HEK293 (cell line): ENCODE data around the gene IGSF9B.

Experiments
- CTCF ChIA-PET: fragments of 350-600 bp; formaldehyde crosslinking; extraction: SDS; loops from one replicate; lab custom pipeline; 2021; ENCODE audit warnings: antibody characterized with exemption; lab: Yijun Ruan, JAX
- POLR2A ChIA-PET: fragments of 300-600 bp; formaldehyde crosslinking; extraction: SDS; loops from one replicate; lab custom pipeline; 2020; ENCODE audit warnings: antibody characterized with exemption, inconsistent platforms; lab: Yijun Ruan, JAX
- H3K27ac ChIP-seq: fragments of 200-500 bp; sonication (Bioruptor generic); 2 replicates; pipeline ENCODE4 v1.5.1; 2014; ENCODE audit warnings: low read depth, low read length, control low read depth, inconsistent platforms; ENCODE audit errors: extremely low read depth
- H3K36me3 ChIP-seq, 2 experiments: fragments of 200-500 bp in 1 of 2; sonication (Bioruptor generic) in 1 of 2; 1 replicate in 1 of 2; 2 replicates in 1 of 2; pipeline ENCODE4 v1.5.1; 2014 to 2017; ENCODE audit warnings: inconsistent platforms in 2 of 2, low read length in 2 of 2; ENCODE audit not compliant: control insufficient read depth in 2 of 2, insufficient read depth in 1 of 2
- H3K4me1 ChIP-seq: fragments of 200-500 bp; sonication (Bioruptor generic); 2 replicates; pipeline ENCODE4 v1.5.1; 2014; ENCODE audit warnings: mild to moderate bottlenecking, low read length, inconsistent platforms; ENCODE audit not compliant: control insufficient read depth, insufficient read depth
- H3K4me3 ChIP-seq: 2 replicates; pipeline ENCODE4 v1.5.1; 2011; ENCODE audit warnings: low read depth, mild to moderate bottlenecking, control low read depth, low read length, moderate library complexity
- H3K9me3 ChIP-seq: fragments of 200-500 bp; sonication (Bioruptor generic); 2 replicates; pipeline ENCODE4 v1.5.1; 2014; ENCODE audit warnings: low read depth, low read length, inconsistent platforms; ENCODE audit not compliant: control insufficient read depth, insufficient read depth
- BCL6B ChIP-seq: fragments of 450-650 bp; formaldehyde crosslinking; IDR thresholded peaks from 2 replicates; pipeline ENCODE4 v1.5.1; 2017; ENCODE audit warnings: missing biosample characterization, missing genetic modification characterization
- EGR2 ChIP-seq: fragments of 450-650 bp; formaldehyde crosslinking; IDR thresholded peaks from 2 replicates; pipeline ENCODE4 v1.5.1; 2016; ENCODE audit warnings: low read depth, missing biosample characterization, missing genetic modification characterization
- ELK4 ChIP-seq: IDR thresholded peaks from 2 replicates; pipeline ENCODE4 v1.6.1; 2011; ENCODE audit warnings: mild to moderate bottlenecking, low read depth, low read length, borderline replicate concordance
- KLF9 ChIP-seq: fragments of 450-650 bp; formaldehyde crosslinking; IDR thresholded peaks from 2 replicates; pipeline ENCODE4 v1.5.1; 2016; ENCODE audit warnings: missing biosample characterization, missing genetic modification characterization, low read depth
- OVOL3 ChIP-seq: fragments of 450-650 bp; formaldehyde crosslinking; IDR thresholded peaks from 2 replicates; pipeline ENCODE4 v1.5.1; 2016; ENCODE audit warnings: missing biosample characterization, missing genetic modification characterization
- PRDM10 ChIP-seq: fragments of 450-650 bp; formaldehyde crosslinking; IDR thresholded peaks from 2 replicates; pipeline ENCODE4 v1.5.1; 2016; ENCODE audit warnings: missing biosample characterization, missing genetic modification characterization
- SETDB1 ChIP-seq: IDR thresholded peaks from one replicate; pipeline ENCODE4 v1.6.1; 2017; ENCODE audit warnings: mild to moderate bottlenecking, low read length, moderate library complexity, mixed read lengths; ENCODE audit not compliant: insufficient read length
- SP3 ChIP-seq: fragments of 450-650 bp; formaldehyde crosslinking; IDR thresholded peaks from 2 replicates; pipeline ENCODE4 v1.5.1; 2016; ENCODE audit warnings: missing biosample characterization, missing genetic modification characterization
- ZBTB17 ChIP-seq: fragments of 450-650 bp; formaldehyde crosslinking; IDR thresholded peaks from 2 replicates; pipeline ENCODE4 v1.5.1; 2016; ENCODE audit warnings: missing biosample characterization, missing genetic modification characterization
- ZEB2 ChIP-seq: fragments of 450-650 bp; formaldehyde crosslinking; IDR thresholded peaks from 2 replicates; pipeline ENCODE4 v1.5.1; 2016; ENCODE audit warnings: missing biosample characterization, missing genetic modification characterization
- ZNF169 ChIP-seq: fragments of 450-650 bp; formaldehyde crosslinking; IDR thresholded peaks from 2 replicates; pipeline ENCODE4 v1.5.1; 2016; ENCODE audit warnings: missing biosample characterization, missing genetic modification characterization
- ZNF335 ChIP-seq: fragments of 450-650 bp; formaldehyde crosslinking; conservative IDR thresholded peaks from 2 replicates; pipeline ENCODE4 v1.5.1; 2016; ENCODE audit warnings: missing biosample characterization, missing genetic modification characterization
- ZNF391 ChIP-seq: fragments of 450-650 bp; formaldehyde crosslinking; IDR thresholded peaks from 2 replicates; pipeline ENCODE4 v1.5.1; 2016; ENCODE audit warnings: low read depth, missing biosample characterization, missing genetic modification characterization, borderline replicate concordance
- ZNF561 ChIP-seq: fragments of 450-650 bp; IDR thresholded peaks from 2 replicates; pipeline ENCODE4 v1.5.1; 2018; ENCODE audit warnings: missing biosample characterization, missing genetic modification characterization, borderline replicate concordance
- ZNF664 ChIP-seq: fragments of 450-650 bp; formaldehyde crosslinking; IDR thresholded peaks from 2 replicates; pipeline ENCODE4 v1.5.1; 2016; ENCODE audit warnings: missing biosample characterization, missing genetic modification characterization
- ZNF670 ChIP-seq: fragments of 450-650 bp; formaldehyde crosslinking; IDR thresholded peaks from 2 replicates; pipeline ENCODE4 v1.5.1; 2016; ENCODE audit warnings: missing biosample characterization, missing genetic modification characterization, low read depth
- ZNF707 ChIP-seq: fragments of 450-650 bp; formaldehyde crosslinking; IDR thresholded peaks from 2 replicates; pipeline ENCODE4 v1.5.1; 2016; ENCODE audit warnings: missing biosample characterization, missing genetic modification characterization
- ZSCAN18 ChIP-seq: fragments of 450-650 bp; formaldehyde crosslinking; IDR thresholded peaks from 2 replicates; pipeline ENCODE4 v1.5.1; 2016; ENCODE audit warnings: missing biosample characterization, missing genetic modification characterization
- ZSCAN4 ChIP-seq: fragments of 450-650 bp; formaldehyde crosslinking; IDR thresholded peaks from 2 replicates; pipeline ENCODE4 v1.5.1; 2017; ENCODE audit warnings: missing biosample characterization, missing genetic modification characterization
- ZXDB ChIP-seq: fragments of 450-650 bp; formaldehyde crosslinking; IDR thresholded peaks from 2 replicates; pipeline ENCODE4 v1.5.1; 2016; ENCODE audit warnings: missing biosample characterization, missing genetic modification characterization

IGSF9B gene

GRCh38 chr11:133956650-133957633 lies at the start of gene IGSF9B (continued):
- TF ChIP-seq EGR2 (tag by site-specific recombination) (0 out of 2 replicates have a peak, but pooled peaks have one; percentile 16), ZNF707 (no peak), KLF9 (tag by site-specific recombination) (peak; percentile 51), ZNF664 (tag by site-specific recombination) (no peak), SP3 (tag by site-specific recombination) (peak; percentile 65), ZNF169 (no peak), ZXDB (tag by site-specific recombination) (0 out of 2 replicates have a peak, but pooled peaks have one; percentile 35), ZNF391 (tag by site-specific recombination) (no peak), ZBTB17 (tag by site-specific recombination) (peak; percentile 74), ELK4 (peak; percentile 45; the same call in 1 of the 2 replicates), PRDM10 (tag by site-specific recombination) (peak; percentile 93), ZNF561 (tag by site-specific recombination) (0 out of 2 replicates have a peak, but pooled peaks have one; percentile 20), ZSCAN4 (no peak), ZNF335 (peak; percentile 82), BCL6B (tag by site-specific recombination) (no peak)

GRCh38 chr11:134004496-134005172 lies 47.9 kb upstream of the IGSF9B start:
- POLR2A ChIA-PET: no interaction called here
- no peaks in the 10 kb centered on the region for H3K9me3 ChIP-seq
- CTCF ChIA-PET: interaction anchor here (0.6 to 1.0 kb wide), 4 partner anchors 10 to 77 kb away, joined by 3 to 5 read pairs (median 3); no protein-coding TSS in a partner anchor
- H3K4me1 ChIP-seq: no peaks in the 10 kb centered on the region
- no peak overlapping the region for H3K27ac ChIP-seq
- no peak overlapping the region for H3K4me3 ChIP-seq
- no peak for TF ChIP-seq ZEB2 (tag by site-specific recombination)
- TF ChIP-seq ZNF670 (tag by site-specific recombination): no peak
- no peak for TF ChIP-seq ZSCAN18
- no peak for TF ChIP-seq SETDB1
- no peak for TF ChIP-seq OVOL3 (tag by site-specific recombination)
- no peaks in the 10 kb centered on the region for H3K36me3 ChIP-seq
